ENCODE measurements around the gene GNG5. TPM values are rescaled to one million over a fixed set of nuclear protein-coding genes. Genes with fewer than 3 reads are reported as not detected.

The GNG5 gene
- total and polyA plus RNA-seq, 7 experiments from 2014 or later: 24.8 to 250 (median 58.8) TPM

DNA sequence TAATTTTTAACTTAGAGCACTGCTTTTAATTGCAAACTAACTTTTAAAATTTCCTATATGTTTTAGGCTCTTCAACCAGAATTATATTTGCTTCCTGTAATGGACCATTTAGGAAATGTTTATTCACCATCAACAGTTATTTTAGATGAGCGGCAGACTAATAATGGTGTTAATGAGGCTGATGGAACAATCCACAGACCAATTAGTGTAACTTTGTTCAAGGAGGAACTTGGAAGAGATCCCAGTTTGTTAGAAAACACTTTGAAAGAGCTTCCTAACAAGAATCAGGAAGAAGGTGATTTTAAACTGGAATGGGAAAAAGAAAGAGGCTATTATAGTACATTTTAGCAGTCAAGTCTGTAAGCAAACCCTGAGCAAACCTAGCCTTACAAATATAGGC lies 19.4 kb upstream of the GNG5 start:
- Histone ChIP-seq H3K9me3 (ENCODE audit: control insufficient read depth in 2 of 3, low read length in 3 of 3) (no peaks in the 10 kb centered on the region), H3K36me3 (ENCODE audit: control insufficient read depth in 2 of 3, insufficient read depth in 3 of 3, low read length in 3 of 3) (no peaks in the 10 kb centered on the region), H3K4me1 (ENCODE audit: control insufficient read depth in 2 of 2, insufficient read depth in 2 of 2, low read length in 2 of 2) (no peaks in the 10 kb centered on the region), H3K4me3 (ENCODE audit: low read length) (no peak overlapping the region), H3K27ac (ENCODE audit: low read depth, low read length) (no peak overlapping the region), H3K27me3 (ENCODE audit: control insufficient read depth in 2 of 2, insufficient read depth in 2 of 2, low read length in 2 of 2) (no peaks in the 10 kb centered on the region)
- H3K4me3 Mint-ChIP-seq: no peak overlapping the region
- H3K9me3 Mint-ChIP-seq: peaks cover 0 to 5% (median 0%) of the 10 kb centered on the region in 11 donors
- intact Hi-C loops (cut with micrococcal nuclease): no loop called here
- CTCF ChIA-PET: interaction anchor here (0.7 kb wide), 1 partner anchor 435 kb away, joined by 3 read pairs; no protein-coding TSS in a partner anchor
- H3K27me3 Mint-ChIP-seq: no peaks in the 10 kb centered on the region
- peaks cover 0 to 3% (median 0%) of the 10 kb centered on the region in 7 donors for H3K4me1 Mint-ChIP-seq
- POLR2A ChIA-PET: no interaction called here
- DNase-seq: no peak
- peaks cover 0 to 34% (median 12%) of the 10 kb centered on the region in 5 donors for H3K36me3 Mint-ChIP-seq
- no peak for ATAC-seq
- no peak overlapping the region for H3K27ac Mint-ChIP-seq

- Histone ChIP-seq H3K4me1 (ENCODE audit: control insufficient read depth in 2 of 2, insufficient read depth in 2 of 2, low read length in 2 of 2) (no peaks in the 10 kb centered on the region), H3K27ac (ENCODE audit: low read depth, low read length) (no peak overlapping the region), H3K4me3 (ENCODE audit: low read length) (no peak overlapping the region), H3K9me3 (ENCODE audit: control insufficient read depth in 2 of 3, low read length in 3 of 3) (no peaks in the 10 kb centered on the region), H3K36me3 (ENCODE audit: control insufficient read depth in 2 of 3, insufficient read depth in 3 of 3, low read length in 3 of 3) (no peaks in the 10 kb centered on the region), H3K27me3 (ENCODE audit: control insufficient read depth in 2 of 2, insufficient read depth in 2 of 2, low read length in 2 of 2) (no peaks in the 10 kb centered on the region)
- Mint-ChIP-seq H3K4me3 (no peak overlapping the region), H3K4me1 (peaks cover 0 to 3% (median 0%) of the 10 kb centered on the region in 7 donors), H3K9me3 (peaks cover 0 to 5% (median 0%) of the 10 kb centered on the region in 11 donors), H3K27ac (no peak overlapping the region), H3K36me3 (peaks cover 0 to 27% (median 9%) of the 10 kb centered on the region in 5 donors), H3K27me3 (no peaks in the 10 kb centered on the region)
- CTCF ChIA-PET: no interaction called here
- ATAC-seq: no peak
- intact Hi-C loops (cut with micrococcal nuclease): no loop called here
- POLR2A ChIA-PET: interaction anchor here (0.5 kb wide), 1 partner anchor 18 kb away, joined by 4 read pairs; no protein-coding TSS in a partner anchor
- DNase-seq: no peak
Measured at GRCh38 chr1:84524590-84524989, 18.2 kb upstream of the GNG5 start.

DNA sequence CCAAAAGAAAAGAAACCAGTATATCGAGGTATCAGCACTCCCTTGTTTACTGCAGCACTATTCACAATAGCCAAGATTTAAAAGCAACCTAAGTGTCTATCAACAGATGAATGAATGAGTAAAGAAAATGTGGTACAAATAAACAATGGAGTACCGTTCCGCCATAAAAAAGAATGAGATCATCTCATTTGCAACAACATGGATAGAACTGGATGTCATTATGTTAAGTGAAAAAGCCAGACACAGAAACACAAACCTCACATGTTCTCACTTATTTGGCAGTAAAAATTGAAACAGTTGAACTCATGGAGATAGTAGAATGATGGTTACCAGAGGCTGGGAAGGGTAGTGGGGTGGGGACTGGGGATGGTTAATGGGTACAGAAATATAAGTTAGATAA lies 4.3 kb upstream of the GNG5 start:
- ATAC-seq: no peak
- Histone ChIP-seq H3K27ac (ENCODE audit: low read depth, low read length) (no peak overlapping the region), H3K9me3 (ENCODE audit: control insufficient read depth in 2 of 3, low read length in 3 of 3) (no peaks in the 10 kb centered on the region), H3K4me3 (ENCODE audit: low read length) (no peak overlapping the region), H3K27me3 (ENCODE audit: control insufficient read depth in 2 of 2, insufficient read depth in 2 of 2, low read length in 2 of 2) (no peaks in the 10 kb centered on the region), H3K36me3 (ENCODE audit: control insufficient read depth in 2 of 3, insufficient read depth in 3 of 3, low read length in 3 of 3) (no peaks in the 10 kb centered on the region), H3K4me1 (ENCODE audit: control insufficient read depth in 2 of 2, insufficient read depth in 2 of 2, low read length in 2 of 2) (peaks cover 0 to 8% of the 10 kb centered on the region in 2 donors)
- H3K27ac Mint-ChIP-seq: no peak overlapping the region
- no peaks in the 10 kb centered on the region for H3K27me3 Mint-ChIP-seq
- H3K36me3 Mint-ChIP-seq: peaks cover 0 to 22% (median 7%) of the 10 kb centered on the region in 5 donors
- ChIA-PET POLR2A (interaction anchor here (1.3 kb wide), 1 partner anchor 31 kb away, joined by 4 read pairs; no protein-coding TSS in a partner anchor), CTCF (no interaction called here)
- peaks cover 0 to 18% (median 0%) of the 10 kb centered on the region in 11 donors for H3K9me3 Mint-ChIP-seq
- intact Hi-C loops (cut with micrococcal nuclease): no loop called here
- H3K4me3 Mint-ChIP-seq: no peak overlapping the region
- DNase-seq: no peak
- peaks cover 0 to 16% (median 9%) of the 10 kb centered on the region in 7 donors for H3K4me1 Mint-ChIP-seq

GRCh38 chr1:84510165-84510564 lies 3.8 kb upstream of the GNG5 start:
- ChIA-PET POLR2A (interaction anchor here (1.3 kb wide), 1 partner anchor 30 kb away, joined by 4 read pairs; no protein-coding TSS in a partner anchor), CTCF (no interaction called here)
- intact Hi-C loops (cut with micrococcal nuclease): no loop called here
- Mint-ChIP-seq H3K36me3 (peaks cover 3 to 22% (median 7%) of the 10 kb centered on the region in 5 donors), H3K27ac (no peak overlapping the region), H3K27me3 (peaks cover 0 to 2% (median 0%) of the 10 kb centered on the region in 5 donors), H3K4me1 (peaks cover under 1 to 20% (median 12%) of the 10 kb centered on the region in 7 donors), H3K4me3 (no peak overlapping the region), H3K9me3 (peaks cover 0 to 22% (median 0%) of the 10 kb centered on the region in 11 donors)
- ATAC-seq (no peak), DNase-seq (no peak)
- H3K27ac ChIP-seq (ENCODE audit: low read depth, low read length): no peak overlapping the region
- no peaks in the 10 kb centered on the region for H3K36me3 ChIP-seq (ENCODE audit: control insufficient read depth in 2 of 3, insufficient read depth in 3 of 3, low read length in 3 of 3)
- H3K9me3 ChIP-seq (ENCODE audit: control insufficient read depth in 2 of 3, low read length in 3 of 3): no peaks in the 10 kb centered on the region
- no peaks in the 10 kb centered on the region for H3K27me3 ChIP-seq (ENCODE audit: control insufficient read depth in 2 of 2, insufficient read depth in 2 of 2, low read length in 2 of 2)
- H3K4me3 ChIP-seq (ENCODE audit: low read length): no peak overlapping the region
- H3K4me1 ChIP-seq (ENCODE audit: control insufficient read depth in 2 of 2, insufficient read depth in 2 of 2, low read length in 2 of 2): peaks cover 0 to 8% of the 10 kb centered on the region in 2 donors

GRCh38 chr1:84509029-84509428 lies 2.6 kb upstream of the GNG5 start:
- H3K27me3 ChIP-seq (ENCODE audit: control insufficient read depth in 2 of 2, insufficient read depth in 2 of 2, low read length in 2 of 2): no peaks in the 10 kb centered on the region
- POLR2A ChIA-PET: interaction anchor here (0.7 kb wide), 1 partner anchor 735 kb away, joined by 3 read pairs; no protein-coding TSS in a partner anchor
- H3K36me3 ChIP-seq (ENCODE audit: control insufficient read depth in 2 of 3, insufficient read depth in 3 of 3, low read length in 3 of 3): no peaks in the 10 kb centered on the region
- H3K4me1 ChIP-seq (ENCODE audit: control insufficient read depth in 2 of 2, insufficient read depth in 2 of 2, low read length in 2 of 2): peaks cover 7 to 15% of the 10 kb centered on the region in 2 donors
- Mint-ChIP-seq H3K27ac (peak overlapping the region in 1 of 9 donors; percentile 12), H3K36me3 (peaks cover 3 to 22% (median 7%) of the 10 kb centered on the region in 5 donors), H3K27me3 (peaks cover 0 to 2% (median 0%) of the 10 kb centered on the region in 5 donors), H3K4me1 (peaks cover 11 to 31% (median 23%) of the 10 kb centered on the region in 7 donors), H3K4me3 (no peak overlapping the region), H3K9me3 (peaks cover 0 to 22% (median 0%) of the 10 kb centered on the region in 11 donors)
- no peaks in the 10 kb centered on the region for H3K9me3 ChIP-seq (ENCODE audit: control insufficient read depth in 2 of 3, low read length in 3 of 3)
- CTCF ChIA-PET: interaction anchor here (0.6 kb wide), 1 partner anchor 768 kb away, joined by 3 read pairs; no protein-coding TSS in a partner anchor
- H3K27ac ChIP-seq (ENCODE audit: low read depth, low read length): no peak overlapping the region
- H3K4me3 ChIP-seq (ENCODE audit: low read length): no peak overlapping the region
- intact Hi-C loops (cut with micrococcal nuclease): loop anchor here in 1 of 2 donors (5.0 to 10.0 kb wide), 6 partner anchors 33 to 766 kb away; partner anchors contain the start of genes BCL10, MCOLN3 and SYDE2
- ATAC-seq: no peak
- DNase-seq: no peak

GRCh38 chr1:84508510-84508909 lies 2.1 kb upstream of the GNG5 start:
- POLR2A ChIA-PET: no interaction called here
- Histone ChIP-seq H3K27ac (ENCODE audit: low read depth, low read length) (no peak overlapping the region), H3K27me3 (ENCODE audit: control insufficient read depth in 2 of 2, insufficient read depth in 2 of 2, low read length in 2 of 2) (no peaks in the 10 kb centered on the region), H3K36me3 (ENCODE audit: control insufficient read depth in 2 of 3, insufficient read depth in 3 of 3, low read length in 3 of 3) (no peaks in the 10 kb centered on the region), H3K9me3 (ENCODE audit: control insufficient read depth in 2 of 3, low read length in 3 of 3) (no peaks in the 10 kb centered on the region), H3K4me3 (ENCODE audit: low read length) (no peak overlapping the region), H3K4me1 (ENCODE audit: control insufficient read depth in 2 of 2, insufficient read depth in 2 of 2, low read length in 2 of 2) (peaks cover 11 to 20% of the 10 kb centered on the region in 2 donors)
- peaks cover 0 to 22% (median 0%) of the 10 kb centered on the region in 11 donors for H3K9me3 Mint-ChIP-seq
- peak overlapping the region in 3 of 9 donors; percentile 12 to 49 (median 33) for H3K27ac Mint-ChIP-seq
- ATAC-seq: no peak
- H3K27me3 Mint-ChIP-seq: peaks cover 0 to 2% (median 0%) of the 10 kb centered on the region in 5 donors
- CTCF ChIA-PET: interaction anchor here (0.6 kb wide), 1 partner anchor 768 kb away, joined by 3 read pairs; no protein-coding TSS in a partner anchor
- peaks cover 12 to 36% (median 28%) of the 10 kb centered on the region in 7 donors for H3K4me1 Mint-ChIP-seq
- intact Hi-C loops (cut with micrococcal nuclease): loop anchor here in 1 of 2 donors (5.0 to 10.0 kb wide), 6 partner anchors 34 to 766 kb away; partner anchors contain the start of genes BCL10, MCOLN3 and SYDE2
- H3K4me3 Mint-ChIP-seq: peak overlapping the region in 5 of 10 donors; percentile 4 to 61 (median 55)
- no peak for DNase-seq
- H3K36me3 Mint-ChIP-seq: peaks cover 3 to 22% (median 7%) of the 10 kb centered on the region in 5 donors
